CD4-positive, alpha-beta T cell treated with Interleukin-2 at 100 ng/mL for 4 hours (primary cell): ENCODE data around the gene TSPEAR.
"Not testable (repeated sequence)": the region's sequence is repeated elsewhere in the genome, so short reads cannot be mapped to it uniquely, and the experiment has no call there.

Experiments used
- DNase-seq: peaks from one replicate; pipeline ENCODE4 v3.0.0-alpha.2; 2020; ENCODE audit warnings: low spot score

Gene TSPEAR

GRCh38 chr21:44603109-44603875 lies 108.1 kb downstream of the TSPEAR start:
- DNase-seq, result no peak

GRCh38 chr21:44602463-44602850 lies 108.9 kb downstream of the TSPEAR start:
- no peak for DNase-seq

GRCh38 chr21:44601596-44602462 lies 109.5 kb downstream of the TSPEAR start:
- no peak for DNase-seq

- DNase-seq, result not testable (repeated sequence)
These were observed 110.3 kb downstream of the TSPEAR start for GRCh38 chr21:44601091-44601490.

- not testable (repeated sequence) for DNase-seq
These were observed 111.0 kb downstream of the TSPEAR start, which contains the start of gene KRTAP10-7 for GRCh38 chr21:44600118-44600978. TSS of gene KRTAP10-7 (plus strand) at chr21:44600597. CDS start at chr21:44600622, 25 bp downstream.

- no peak for DNase-seq
These were observed 111.9 kb downstream of the TSPEAR start for GRCh38 chr21:44599264-44600029.

- DNase-seq, result no peak
These were observed 113.3 kb downstream of the TSPEAR start for GRCh38 chr21:44598061-44598460.

GRCh38 chr21:44596068-44596725 lies 115.2 kb downstream of the TSPEAR start:
- no peak for DNase-seq

- DNase-seq, result no peak
These were observed 115.8 kb downstream of the TSPEAR start for GRCh38 chr21:44595524-44595923.

- DNase-seq, result no peak
These were observed 116.9 kb downstream of the TSPEAR start for GRCh38 chr21:44594406-44594916.

- DNase-seq, result no peak
These were observed 117.6 kb downstream of the TSPEAR start for GRCh38 chr21:44593598-44594405.

- no peak for DNase-seq
These were observed 118.7 kb downstream of the TSPEAR start, which contains the start of gene KRTAP10-6 for GRCh38 chr21:44592446-44593311. TSS of gene KRTAP10-6 (minus strand) at chr21:44592505. CDS start at chr21:44592484, 21 bp downstream.

- not testable (repeated sequence) for DNase-seq
These were observed 119.6 kb downstream of the TSPEAR start for GRCh38 chr21:44591801-44592130.

- not testable (repeated sequence) for DNase-seq
These were observed 120.2 kb downstream of the TSPEAR start for GRCh38 chr21:44590897-44591800.

GRCh38 chr21:44590311-44590721 lies 121.1 kb downstream of the TSPEAR start:
- no peak for DNase-seq

- no peak for DNase-seq
These were observed 121.6 kb downstream of the TSPEAR start for GRCh38 chr21:44589586-44590305.

GRCh38 chr21:44589094-44589493 lies 122.3 kb downstream of the TSPEAR start:
- DNase-seq, result no peak
